ENCODE data around the gene NEDD1.

NEDD1 gene

GRCh38 chr12:96901175-96901574 is 5.9 kb upstream of the NEDD1 start:
- DNase-seq (ENCODE audit: low read depth in 1 of 2, low spot score in 1 of 2): no peak

- DNase-seq (ENCODE audit: low read depth in 1 of 2, low spot score in 1 of 2): no peak
Measured at GRCh38 chr12:96902076-96902475, 5.0 kb upstream of the NEDD1 start.

- no peak for DNase-seq (ENCODE audit: low read depth in 1 of 2, low spot score in 1 of 2)
Measured at GRCh38 chr12:96906498-96906848, 584 bp upstream of the NEDD1 start.

DNA sequence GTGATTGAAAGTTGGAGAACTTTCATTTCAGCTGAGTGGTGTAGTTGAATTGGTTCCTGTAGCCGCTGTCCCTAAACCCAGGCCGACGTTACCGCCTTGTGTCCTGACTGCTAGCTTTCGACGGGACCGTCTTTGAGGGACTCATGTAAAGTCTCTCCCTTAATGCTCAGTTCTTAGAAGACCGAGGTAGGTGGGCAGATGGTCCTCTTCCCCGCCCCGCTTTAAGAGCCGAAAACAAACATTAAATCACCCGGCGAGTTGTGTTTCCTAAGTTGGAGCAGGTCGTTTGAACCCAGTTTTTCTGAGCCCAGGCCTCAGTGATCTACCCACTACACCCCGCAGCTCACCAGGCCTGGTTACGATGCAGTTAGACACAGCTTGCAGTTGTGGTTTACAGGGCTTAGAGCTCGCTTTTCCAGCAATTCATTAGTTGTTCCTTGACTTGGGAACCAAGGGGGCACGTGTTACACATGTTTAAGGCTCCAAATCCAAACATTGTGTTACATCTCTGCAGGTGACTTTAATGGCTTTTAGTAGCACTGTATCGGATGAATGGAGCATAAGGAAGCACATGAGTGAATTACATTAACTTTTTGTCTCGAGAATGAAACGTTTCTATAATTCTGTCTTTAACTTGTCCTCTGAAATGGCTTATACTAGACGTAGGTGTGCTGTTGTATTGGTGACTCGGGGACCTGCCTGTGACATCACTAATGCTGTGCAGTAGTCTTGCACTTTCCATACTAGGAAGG is 790 bp downstream of the NEDD1 start:
- peak; percentile 4 to 9 for DNase-seq (ENCODE audit: low read depth in 1 of 2, low spot score in 1 of 2)

GRCh38 chr12:96908423-96908675 is 1.3 kb downstream of the NEDD1 start:
- no peak for DNase-seq (ENCODE audit: low read depth in 1 of 2, low spot score in 1 of 2)

DNA sequence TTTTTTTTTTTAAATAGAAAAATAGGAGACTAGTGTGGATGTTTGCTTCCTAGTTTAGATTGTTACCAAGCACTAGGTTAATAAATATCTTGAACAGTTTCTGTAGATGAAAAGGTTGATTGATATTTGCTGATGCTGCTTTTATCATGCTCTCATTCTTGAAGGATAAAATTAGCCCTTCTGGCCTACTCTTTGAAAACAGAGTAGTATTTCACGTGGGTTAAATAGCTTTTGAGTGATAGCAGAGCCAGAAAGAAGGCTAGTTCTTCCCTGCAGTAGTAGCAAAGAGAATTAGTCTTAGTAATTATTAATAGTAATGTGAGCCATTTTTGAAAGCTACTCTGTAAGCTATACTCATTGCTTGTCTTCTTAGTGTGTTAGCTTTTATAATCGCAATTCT is 5.2 kb downstream of the NEDD1 start:
- DNase-seq (ENCODE audit: low read depth in 1 of 2, low spot score in 1 of 2): no peak

- DNase-seq (ENCODE audit: low read depth in 1 of 2, low spot score in 1 of 2): no peak
Measured at GRCh38 chr12:96912943-96913342, 5.9 kb downstream of the NEDD1 start.

DNA sequence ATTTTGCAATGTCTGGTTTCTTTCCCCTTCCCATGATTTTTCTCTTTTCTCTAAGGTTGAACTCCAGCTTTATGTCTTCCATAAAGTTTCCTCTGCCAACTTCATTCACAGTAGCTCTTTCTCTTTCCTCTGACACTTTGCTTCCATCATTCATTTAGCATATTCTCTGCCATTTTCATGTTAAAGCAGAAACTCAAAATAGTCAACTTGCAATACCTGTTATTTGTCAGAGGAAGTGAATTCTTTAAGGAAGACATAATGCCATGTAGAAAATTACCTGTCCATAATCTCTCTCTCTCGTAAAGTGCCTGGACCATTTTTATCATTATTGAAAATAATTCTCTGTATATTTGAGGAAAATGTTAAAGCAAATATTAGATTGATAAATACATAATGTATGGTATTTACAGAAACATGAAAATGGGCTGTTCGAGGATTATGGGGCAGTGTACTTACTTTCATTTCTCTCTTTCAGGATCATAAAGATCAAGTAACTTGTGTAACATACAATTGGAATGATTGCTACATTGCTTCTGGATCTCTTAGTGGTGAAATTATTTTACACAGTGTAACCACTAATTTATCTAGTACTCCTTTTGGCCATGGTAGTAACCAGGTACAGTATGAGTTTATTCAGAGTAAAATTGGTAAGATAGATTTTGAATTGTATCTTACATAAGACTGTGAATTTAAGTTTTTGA is 12.6 kb downstream of the NEDD1 start:
- no peak for DNase-seq (ENCODE audit: low read depth in 1 of 2, low spot score in 1 of 2)

GRCh38 chr12:96948782-96949181 is 41.7 kb downstream of the NEDD1 start:
- no peak for DNase-seq (ENCODE audit: low read depth in 1 of 2, low spot score in 1 of 2)

GRCh38 chr12:96979532-96979931 is 72.5 kb downstream of the NEDD1 start:
- no peak for DNase-seq (ENCODE audit: low read depth in 1 of 2, low spot score in 1 of 2)

DNA sequence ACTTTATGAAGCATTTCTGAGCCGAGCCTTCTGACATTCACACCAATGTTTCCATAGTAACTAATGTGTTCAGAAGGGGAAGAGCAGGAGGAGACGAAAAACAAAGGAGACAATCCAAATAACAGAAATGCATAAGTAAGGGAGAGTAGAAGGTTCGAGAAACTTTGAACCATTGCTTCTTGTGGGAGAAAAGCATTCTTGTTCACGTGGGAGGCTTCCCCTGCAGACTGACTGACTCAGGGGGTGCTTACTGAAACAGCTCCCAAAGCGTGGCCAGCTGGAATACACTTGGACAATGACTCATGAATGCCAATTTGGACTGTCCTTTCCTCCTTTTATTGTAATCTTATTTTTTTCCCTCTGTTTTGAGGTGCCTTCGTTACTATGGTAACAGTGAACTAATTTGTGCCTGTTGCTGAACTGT is 73.9 kb downstream of the NEDD1 start:
- no peak for DNase-seq (ENCODE audit: low read depth in 1 of 2, low spot score in 1 of 2)

DNA sequence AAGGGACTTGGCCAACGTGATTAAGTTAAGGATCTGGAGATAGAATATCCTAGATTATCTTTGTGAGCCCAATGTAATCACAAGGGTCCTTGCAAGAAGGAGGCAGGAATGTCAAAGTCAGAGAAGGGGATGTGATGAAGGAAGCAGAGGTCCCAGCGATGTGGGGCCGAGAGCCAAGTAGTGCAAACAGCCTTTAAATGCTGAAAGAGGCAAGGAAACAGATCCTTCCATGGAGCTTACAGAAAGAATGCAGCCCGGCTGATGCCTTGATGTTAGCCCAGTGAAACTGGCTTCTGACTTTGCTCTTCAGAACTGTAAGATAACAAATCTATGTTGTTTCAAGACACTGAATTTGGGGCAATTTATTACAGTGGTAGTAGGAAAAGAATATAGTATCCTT is 74.9 kb downstream of the NEDD1 start:
- no peak for DNase-seq (ENCODE audit: low read depth in 1 of 2, low spot score in 1 of 2)

DNA sequence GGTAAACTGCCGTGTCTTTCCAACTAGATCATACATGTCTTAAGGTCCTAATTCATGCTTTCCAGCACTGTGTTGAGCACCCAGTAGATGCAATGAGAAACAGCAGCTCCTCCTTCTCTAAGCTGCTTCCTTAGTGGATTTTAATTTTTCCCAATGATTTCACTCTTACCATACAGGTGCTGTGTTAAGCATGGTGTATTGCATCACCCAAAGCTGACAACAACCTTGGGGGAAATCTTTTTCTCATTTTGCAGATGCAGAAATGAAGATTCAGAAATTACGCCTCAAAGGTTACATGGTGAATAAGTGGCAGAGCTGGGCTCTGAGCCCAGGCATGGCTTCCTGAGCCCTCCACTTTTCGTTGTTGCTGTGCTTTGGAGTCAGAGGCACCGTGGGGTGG is 75.6 kb downstream of the NEDD1 start:
- no peak for DNase-seq (ENCODE audit: low read depth in 1 of 2, low spot score in 1 of 2)

DNA sequence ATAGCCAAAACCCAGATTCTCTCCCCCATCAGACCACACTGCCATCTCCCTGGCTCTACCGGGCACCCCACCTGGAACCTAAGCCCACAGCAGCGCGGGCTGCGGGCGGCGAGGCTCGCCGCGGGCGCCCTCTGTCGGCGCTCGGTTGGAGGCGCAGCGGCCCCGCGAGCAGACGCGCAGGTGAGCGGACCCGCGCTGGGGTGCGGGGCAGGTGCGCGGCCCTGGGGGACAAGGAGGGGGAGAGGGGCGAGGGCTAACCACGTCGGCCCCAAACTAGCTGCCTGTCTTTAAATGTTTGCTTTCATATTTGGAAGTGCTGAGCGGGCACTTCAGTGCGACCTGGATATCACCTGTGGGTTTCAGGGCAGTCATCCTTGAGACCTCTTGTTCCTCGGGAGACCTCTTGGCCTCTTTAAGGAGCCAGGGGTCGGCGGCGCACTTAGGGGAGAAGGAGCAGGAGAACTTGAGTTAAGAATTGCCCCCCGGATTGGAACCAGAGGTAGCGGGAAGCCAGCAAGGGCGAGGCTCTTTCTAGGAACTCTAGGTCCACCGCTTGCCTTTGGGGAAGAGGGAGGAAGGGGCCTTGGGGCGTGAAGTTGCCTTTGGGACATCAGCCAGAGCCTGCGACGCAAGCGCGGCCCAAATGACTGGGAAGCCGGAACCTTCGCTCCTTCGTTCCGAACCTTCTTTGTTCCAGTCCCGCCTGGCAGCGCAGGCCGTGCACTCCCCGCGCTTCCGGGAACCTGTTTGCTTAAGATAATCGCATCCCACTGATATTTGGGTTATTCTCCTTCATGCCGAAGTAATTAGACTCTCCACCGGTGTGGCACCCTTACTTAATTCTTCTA is 78.7 kb downstream of the NEDD1 start:
- DNase-seq (ENCODE audit: low read depth in 1 of 2, low spot score in 1 of 2): peak in 1 of 2 donors; percentile 14

DNA sequence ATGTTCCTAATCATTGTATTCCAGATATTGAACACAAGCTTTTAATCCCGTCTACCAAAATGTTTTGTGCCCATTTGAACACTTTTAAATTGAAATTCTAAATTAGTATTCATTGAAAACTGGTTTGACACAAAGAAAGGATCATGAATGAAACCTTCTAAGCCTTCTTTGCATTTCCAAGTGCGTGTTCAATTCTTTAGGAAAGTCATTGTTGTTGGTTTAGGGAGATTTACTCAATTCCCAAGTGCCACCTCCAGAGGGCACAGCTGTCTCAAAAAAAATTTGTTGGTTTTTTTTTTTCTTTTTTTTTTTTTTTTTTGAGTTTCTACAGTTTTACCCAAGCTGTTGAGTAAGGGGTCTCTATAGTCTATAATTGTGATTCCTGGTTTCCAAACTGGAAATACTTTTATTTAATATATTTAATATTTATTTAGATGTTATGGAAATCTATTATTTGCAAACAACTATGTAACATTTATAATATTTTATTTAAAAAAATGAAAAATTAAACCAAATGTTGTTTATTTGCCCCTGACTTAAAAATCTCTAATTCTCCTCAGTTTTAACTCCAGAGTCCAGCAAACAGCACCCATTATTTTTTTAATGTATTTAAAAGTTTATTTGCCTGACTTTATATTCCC is 79.9 kb downstream of the NEDD1 start:
- no peak for DNase-seq (ENCODE audit: low read depth in 1 of 2, low spot score in 1 of 2)

GRCh38 chr12:96988919-96989318 is 81.9 kb downstream of the NEDD1 start:
- DNase-seq (ENCODE audit: low read depth in 1 of 2, low spot score in 1 of 2): no peak

GRCh38 chr12:96989916-96990315 is 82.9 kb downstream of the NEDD1 start:
- DNase-seq (ENCODE audit: low read depth in 1 of 2, low spot score in 1 of 2): no peak

GRCh38 chr12:96994900-96995299 is 87.8 kb downstream of the NEDD1 start:
- DNase-seq (ENCODE audit: low read depth in 1 of 2, low spot score in 1 of 2): no peak

- no peak for DNase-seq (ENCODE audit: low read depth in 1 of 2, low spot score in 1 of 2)
Measured at GRCh38 chr12:96995861-96996260, 88.8 kb downstream of the NEDD1 start.

GRCh38 chr12:96997797-96998484 is 90.9 kb downstream of the NEDD1 start:
- DNase-seq (ENCODE audit: low read depth in 1 of 2, low spot score in 1 of 2): no peak

DNA sequence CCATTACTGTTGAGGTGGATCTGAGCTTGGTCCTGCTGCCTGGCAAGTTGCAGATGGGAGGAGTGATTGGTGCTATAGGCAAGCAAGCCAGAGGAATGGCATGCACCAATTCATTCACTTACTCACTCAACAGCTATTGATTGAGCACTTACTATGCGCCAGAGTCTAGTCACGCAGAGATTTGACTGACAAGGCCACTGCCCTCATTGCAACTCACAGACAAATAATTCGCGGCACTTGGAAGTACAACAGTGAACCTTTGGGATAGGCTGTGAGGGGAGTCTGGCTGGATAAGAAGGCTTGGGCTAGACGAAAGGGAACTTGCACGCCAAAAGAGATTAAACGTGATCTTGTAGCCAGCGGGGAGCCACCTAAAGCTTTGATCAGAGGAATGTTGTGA is 96.2 kb downstream of the NEDD1 start:
- no peak for DNase-seq (ENCODE audit: low read depth in 1 of 2, low spot score in 1 of 2)

Data from activated CD4-positive, alpha-beta T cell treated with anti-CD3 and anti-CD28 coated beads, Interleukin-2, amount 50 U/mL, for 24 hours (primary cell).